A673 (cell line): Measurements from ENCODE around the gene MCUB.

Experiments used
- CTCF ChIP-seq: fragments of 300-800, 200-600 bp; sonication (generic); conservative IDR thresholded peaks from 2 replicates; pipeline ENCODE4 v1.5.1; 2017; ENCODE audit warnings: low read depth, mild to moderate bottlenecking, antibody characterized with exemption, low read length, moderate library complexity, mixed read lengths
- EZH2 ChIP-seq: fragments of 200-600 bp; sonication (generic); IDR thresholded peaks from 2 replicates; pipeline ENCODE4 v1.6.1; 2017; ENCODE audit warnings: borderline replicate concordance, low read depth, mild to moderate bottlenecking, mixed read lengths, antibody characterized with exemption, low read length; ENCODE audit not compliant: poor library complexity, severe bottlenecking

GRCh38 chr4:109574443-109574850 is 14.4 kb downstream of the MCUB start:
- TF ChIP-seq EZH2 (no peak), CTCF (peak; percentile 39; the same call in 1 of the 2 replicates)
